Activated B cell treated with CpG ODN at 0.5 μM for 24 hours (primary cell): ENCODE results near the gene KSR2. TPM values are rescaled to one million over a fixed set of nuclear protein-coding genes. Genes with fewer than 3 reads are reported as not detected.

Experiments
- ATAC-seq: fragments of 200-7000 bp; cut with Tn5 transposase; one replicate; pipeline ENCODE4 v1.10.0; 2021; ENCODE audit warnings: low read depth, mild to moderate bottlenecking, moderate library complexity
- CTCF ChIA-PET: fragments of 350-600 bp; sonication (Branson Sonifier 250); formaldehyde crosslinking; loops from one replicate; lab custom pipeline; 2021; ENCODE audit warnings: antibody characterized with exemption; lab: Charles Lee
- POLR2A ChIA-PET: fragments of 350-600 bp; sonication (Branson Sonifier 250); formaldehyde crosslinking; loops from one replicate; lab custom pipeline; 2021; ENCODE audit warnings: antibody characterized with exemption; lab: Charles Lee
- DNase-seq: peaks from one replicate; pipeline ENCODE4 v3.0.0; 2022
- H3K27ac Mint-ChIP-seq: one replicate; pipeline ENCODE4 v1.8.0; 2020; ENCODE audit warnings: mixed read lengths
- H3K27me3 Mint-ChIP-seq: one replicate; pipeline ENCODE4 v1.8.0; 2021; ENCODE audit warnings: mixed read lengths
- H3K36me3 Mint-ChIP-seq: one replicate; pipeline ENCODE4 v1.8.0; 2021; ENCODE audit warnings: low read depth, mixed read lengths
- H3K4me1 Mint-ChIP-seq: one replicate; pipeline ENCODE4 v1.8.0; 2021; ENCODE audit warnings: mixed read lengths
- H3K4me3 Mint-ChIP-seq: one replicate; pipeline ENCODE4 v1.8.0; 2020; ENCODE audit warnings: mild to moderate bottlenecking, mixed read lengths
- H3K9me3 Mint-ChIP-seq: one replicate; pipeline ENCODE4 v1.8.0; 2020; ENCODE audit warnings: mixed read lengths
- intact Hi-C: fragments of 100-400 bp; cut with micrococcal nuclease; formaldehyde crosslinking; loops from one replicate; pipeline ENCODE4 v1.15.1; 2024
- total RNA-seq: library from RNA; stranded (reverse); gene quantifications from 2 replicates; pipeline ENCODE4 v1.2.3, GENCODE V29; 2022
- TF ChIP-seq, protein P1 (sequence below): fragments of 200-600 bp; IDR thresholded peaks from one replicate; pipeline ENCODE4 v1.8.0; 2022; ENCODE audit warnings: antibody characterized with exemption, mild to moderate bottlenecking

The KSR2 gene
- total RNA-seq, 1 donor from 2014 or later: not detected

- intact Hi-C loops: no loop called here
- Mint-ChIP-seq H3K27ac (no peak overlapping the region), H3K27me3 (no peaks in the 10 kb centered on the region), H3K4me1 (no peaks in the 10 kb centered on the region), H3K4me3 (no peak overlapping the region), H3K36me3 (no peaks in the 10 kb centered on the region), H3K9me3 (no peaks in the 10 kb centered on the region)
- ATAC-seq (no peak), DNase-seq (no peak)
- CTCF ChIA-PET: no interaction called here
- POLR2A ChIA-PET: no interaction called here
- TF ChIP-seq, protein P1, sequence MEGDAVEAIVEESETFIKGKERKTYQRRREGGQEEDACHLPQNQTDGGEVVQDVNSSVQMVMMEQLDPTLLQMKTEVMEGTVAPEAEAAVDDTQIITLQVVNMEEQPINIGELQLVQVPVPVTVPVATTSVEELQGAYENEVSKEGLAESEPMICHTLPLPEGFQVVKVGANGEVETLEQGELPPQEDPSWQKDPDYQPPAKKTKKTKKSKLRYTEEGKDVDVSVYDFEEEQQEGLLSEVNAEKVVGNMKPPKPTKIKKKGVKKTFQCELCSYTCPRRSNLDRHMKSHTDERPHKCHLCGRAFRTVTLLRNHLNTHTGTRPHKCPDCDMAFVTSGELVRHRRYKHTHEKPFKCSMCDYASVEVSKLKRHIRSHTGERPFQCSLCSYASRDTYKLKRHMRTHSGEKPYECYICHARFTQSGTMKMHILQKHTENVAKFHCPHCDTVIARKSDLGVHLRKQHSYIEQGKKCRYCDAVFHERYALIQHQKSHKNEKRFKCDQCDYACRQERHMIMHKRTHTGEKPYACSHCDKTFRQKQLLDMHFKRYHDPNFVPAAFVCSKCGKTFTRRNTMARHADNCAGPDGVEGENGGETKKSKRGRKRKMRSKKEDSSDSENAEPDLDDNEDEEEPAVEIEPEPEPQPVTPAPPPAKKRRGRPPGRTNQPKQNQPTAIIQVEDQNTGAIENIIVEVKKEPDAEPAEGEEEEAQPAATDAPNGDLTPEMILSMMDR: no peak
Measured at GRCh38 chr12:117514016-117514415, 454.8 kb downstream of the KSR2 start.

GRCh38 chr12:117513353-117513752 lies 455.4 kb downstream of the KSR2 start:
- TF ChIP-seq, protein P1: no peak

DNA sequence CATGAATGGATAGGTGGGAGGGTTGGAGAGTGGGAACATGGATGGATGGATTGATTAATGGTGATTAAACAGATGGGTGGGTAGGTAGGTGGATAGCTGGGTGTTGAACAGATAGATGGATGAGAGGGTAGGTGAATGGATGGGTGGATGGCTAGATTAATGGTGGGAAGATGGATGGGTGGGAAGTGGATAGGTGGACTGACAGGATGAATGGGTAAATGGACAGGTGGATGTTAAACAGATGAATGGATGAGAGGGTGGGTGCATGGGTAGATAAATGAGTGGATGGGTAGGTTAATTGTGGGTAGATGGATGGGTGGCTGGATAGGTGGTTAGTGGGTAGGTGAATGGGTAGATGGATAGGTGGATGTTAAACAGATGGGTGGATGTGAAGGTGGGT lies 460.3 kb downstream of the KSR2 start:
- TF ChIP-seq, protein P1: no peak
- Mint-ChIP-seq H3K27ac (no peak overlapping the region), H3K9me3 (no peaks in the 10 kb centered on the region), H3K4me3 (no peak overlapping the region), H3K27me3 (peaks cover 3% of the 10 kb centered on the region), H3K36me3 (no peaks in the 10 kb centered on the region), H3K4me1 (no peaks in the 10 kb centered on the region)
- intact Hi-C loops: no loop called here
- DNase-seq (no peak), ATAC-seq (no peak)
- POLR2A ChIA-PET: no interaction called here
- CTCF ChIA-PET: no interaction called here

More at GRCh38 chr12:117513353-117513752, 455.4 kb downstream of the KSR2 start:
- H3K4me1 Mint-ChIP-seq: no peaks in the 10 kb centered on the region
- CTCF ChIA-PET: no interaction called here
- ATAC-seq (no peak), DNase-seq (no peak)
- H3K27me3 Mint-ChIP-seq: no peaks in the 10 kb centered on the region
- intact Hi-C loops: no loop called here
- H3K4me3 Mint-ChIP-seq: no peak overlapping the region
- H3K36me3 Mint-ChIP-seq: no peaks in the 10 kb centered on the region
- no peak overlapping the region for H3K27ac Mint-ChIP-seq
- H3K9me3 Mint-ChIP-seq: no peaks in the 10 kb centered on the region
- POLR2A ChIA-PET: no interaction called here

DNA sequence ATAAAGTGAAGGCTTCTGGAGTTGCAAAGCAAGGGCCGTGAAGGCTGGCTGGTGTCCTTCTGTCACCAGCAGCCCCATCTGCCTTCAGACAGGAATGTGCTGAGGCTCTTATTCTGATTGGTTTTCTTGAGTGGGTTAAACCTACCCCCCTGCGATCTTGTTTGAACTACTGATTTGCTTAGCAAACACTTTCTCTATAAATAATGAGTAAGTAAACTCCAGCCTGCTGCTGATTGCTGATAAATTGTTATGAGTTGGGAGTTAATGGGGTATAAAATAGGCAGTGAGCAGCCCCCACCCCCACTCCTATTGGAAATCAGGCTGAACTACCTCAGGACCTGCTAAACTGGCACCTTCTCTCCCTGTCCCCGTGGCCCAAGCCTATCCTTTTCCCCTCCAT lies 461.2 kb downstream of the KSR2 start:
- ATAC-seq (no peak), DNase-seq (no peak)
- TF ChIP-seq, protein P1: no peak
- ChIA-PET CTCF (no interaction called here), POLR2A (no interaction called here)
- Mint-ChIP-seq H3K4me1 (no peaks in the 10 kb centered on the region), H3K27ac (no peak overlapping the region), H3K4me3 (no peak overlapping the region), H3K9me3 (no peaks in the 10 kb centered on the region), H3K36me3 (no peaks in the 10 kb centered on the region), H3K27me3 (peaks cover 3% of the 10 kb centered on the region)
- intact Hi-C loops: no loop called here

GRCh38 chr12:117506333-117506732 lies 462.5 kb downstream of the KSR2 start:
- Mint-ChIP-seq H3K9me3 (no peaks in the 10 kb centered on the region), H3K36me3 (no peaks in the 10 kb centered on the region), H3K4me1 (no peaks in the 10 kb centered on the region), H3K27me3 (peaks cover 6% of the 10 kb centered on the region), H3K27ac (no peak overlapping the region), H3K4me3 (no peak overlapping the region)
- CTCF ChIA-PET: no interaction called here
- POLR2A ChIA-PET: no interaction called here
- ATAC-seq: no peak
- intact Hi-C loops: no loop called here
- TF ChIP-seq, protein P1: no peak
- DNase-seq: no peak
